ENCODE measurements around the gene MED13L. TPM values are rescaled to one million over a fixed set of nuclear protein-coding genes. Genes with fewer than 3 reads are reported as not detected.
"Not testable (repeated sequence)": the region's sequence is repeated elsewhere in the genome, so short reads cannot be mapped to it uniquely, and the experiment has no call there.

MED13L gene
- total RNA-seq, 4 donors from 2014 or later = 168 to 349 (median 246) TPM

- TF ChIP-seq POLR2A (IDR thresholded peaks at IDR 0.05) = no peak
- no peak for TF ChIP-seq CTCF (IDR thresholded peaks at IDR 0.05)
- Histone ChIP-seq H3K27ac (no peak overlapping the region), H3K36me3 (peaks cover 29 to 42% of the 10 kb centered on the region in 2 donors), H3K4me3 (replicated peaks in 1 of 3) (no peak overlapping the region), H3K27me3 (no peaks in the 10 kb centered on the region), H3K9me3 (no peaks in the 10 kb centered on the region), H3K4me1 (no peaks in the 10 kb centered on the region)
- intact Hi-C loops (cut with DNase I) = no loop called here
- no peak for DNase-seq
- 81 to 87% methylated on average over 3 of the region's 3 CpGs for WGBS, 2 donors
Measured at GRCh38 chr12:115979851-115980250, 297.6 kb downstream of the MED13L start.

DNA sequence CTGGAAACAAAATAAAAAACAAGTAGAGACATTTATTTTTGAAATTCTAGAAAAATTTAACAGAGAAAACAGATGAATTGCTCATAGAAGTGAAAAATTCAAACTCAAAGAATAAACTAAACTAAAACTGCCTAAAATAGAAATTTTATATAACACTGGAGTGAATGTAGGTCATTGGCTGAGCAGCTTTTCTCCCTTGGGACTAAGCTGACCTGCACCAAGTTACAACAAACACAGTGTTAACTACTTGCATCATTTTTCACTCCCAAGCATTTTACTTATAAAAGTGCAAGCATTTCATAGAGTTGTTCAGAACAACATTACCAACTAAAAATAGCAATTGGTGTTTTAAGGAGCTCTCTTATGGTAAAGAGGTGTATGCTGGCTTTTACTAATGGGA is 298.1 kb downstream of the MED13L start:
- TF ChIP-seq POLR2A (IDR thresholded peaks at IDR 0.05) (no peak), CTCF (IDR thresholded peaks at IDR 0.05) (no peak)

GRCh38 chr12:115976829-115977228 is 300.7 kb downstream of the MED13L start:
- H3K36me3 ChIP-seq = peaks cover 27 to 33% of the 10 kb centered on the region in 2 donors
- DNase-seq; intact Hi-C loops (cut with DNase I); H3K9me3 ChIP-seq; H3K4me1 ChIP-seq; H3K27ac ChIP-seq; H3K27me3 ChIP-seq; H3K4me3 ChIP-seq (replicated peaks in 1 of 3): not testable (repeated sequence)
- WGBS, 2 donors = 100% methylated on average over 2 of the region's 2 CpGs

More for the DNA sequence above, 298.1 kb downstream of the MED13L start:
- Histone ChIP-seq H3K36me3 (peaks cover 29 to 42% of the 10 kb centered on the region in 2 donors), H3K27me3 (no peaks in the 10 kb centered on the region), H3K4me1 (no peaks in the 10 kb centered on the region), H3K9me3 (no peaks in the 10 kb centered on the region), H3K27ac (no peak overlapping the region), H3K4me3 (replicated peaks in 1 of 3) (no peak overlapping the region)
- intact Hi-C loops (cut with DNase I) = no loop called here
- no peak for DNase-seq

DNA sequence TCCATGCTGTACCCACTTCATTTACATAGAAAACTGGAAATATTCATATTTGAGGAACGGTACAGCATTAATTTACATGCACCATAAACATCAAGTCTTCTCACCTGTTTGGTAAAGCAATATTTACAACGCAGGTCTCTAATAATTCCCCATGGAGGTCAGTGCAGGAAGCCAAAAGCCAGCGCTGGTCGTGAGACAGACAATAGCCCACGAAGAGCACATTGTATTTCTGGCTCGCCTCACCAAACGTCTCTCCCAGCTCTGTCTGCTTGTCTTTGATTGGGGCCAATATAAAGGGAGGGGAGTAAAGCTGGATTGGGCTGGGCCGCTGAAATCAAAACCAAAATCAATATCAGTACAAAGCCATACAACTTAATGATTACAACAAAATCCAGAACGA is 302.1 kb downstream of the MED13L start:
- Histone ChIP-seq H3K36me3 (peaks cover 28 to 32% of the 10 kb centered on the region in 2 donors), H3K4me3 (replicated peaks in 1 of 3) (no peak overlapping the region), H3K27ac (no peak overlapping the region), H3K4me1 (no peaks in the 10 kb centered on the region), H3K27me3 (no peaks in the 10 kb centered on the region), H3K9me3 (no peaks in the 10 kb centered on the region)
- 77 to 84% methylated on average over 9 of the region's 9 CpGs for WGBS, 2 donors
- TF ChIP-seq POLR2A (IDR thresholded peaks at IDR 0.05) = no peak
- no peak for TF ChIP-seq CTCF (IDR thresholded peaks at IDR 0.05)
- DNase-seq = no peak
- intact Hi-C loops (cut with DNase I) = no loop called here

GRCh38 chr12:115973968-115974724 is 303.3 kb downstream of the MED13L start:
- intact Hi-C loops (cut with DNase I) = no loop called here
- Histone ChIP-seq H3K4me3 (replicated peaks in 1 of 3) (no peak overlapping the region), H3K27me3 (no peaks in the 10 kb centered on the region), H3K27ac (no peak overlapping the region), H3K4me1 (no peaks in the 10 kb centered on the region), H3K9me3 (no peaks in the 10 kb centered on the region), H3K36me3 (peaks cover 30 to 39% of the 10 kb centered on the region in 2 donors)
- WGBS, 2 donors = 76 to 99% methylated on average over 3 of the region's 3 CpGs
- TF ChIP-seq CTCF (IDR thresholded peaks at IDR 0.05) (no peak), POLR2A (IDR thresholded peaks at IDR 0.05) (no peak)
- DNase-seq = no peak

All from thyroid gland (tissue), 4 donors.